GM13976 (cell line): ENCODE data around the gene RALGDS.

Experiments used
- DNase-seq: peaks from one replicate; pipeline ENCODE4 v3.0.0; 2012; ENCODE audit warnings: low spot score
- in situ Hi-C: fragments of 300-500 bp; cut with MboI; formaldehyde crosslinking; loops from one replicate; pipeline ENCODE4 v1.12.0; 2022; ENCODE audit warnings: low sequenced_read_pairs, mixed read lengths, inconsistent platforms; ENCODE audit not compliant: unreplicated experiment
- TF ChIP-seq, protein P1 (sequence below): IDR thresholded peaks from 2 replicates; pipeline ENCODE4 v1.5.1; 2012; ENCODE audit warnings: borderline replicate concordance, mild to moderate bottlenecking; ENCODE audit not compliant: insufficient read depth; ENCODE audit errors: extremely low read depth, missing control alignments, control extremely low read depth

The RALGDS gene

DNA sequence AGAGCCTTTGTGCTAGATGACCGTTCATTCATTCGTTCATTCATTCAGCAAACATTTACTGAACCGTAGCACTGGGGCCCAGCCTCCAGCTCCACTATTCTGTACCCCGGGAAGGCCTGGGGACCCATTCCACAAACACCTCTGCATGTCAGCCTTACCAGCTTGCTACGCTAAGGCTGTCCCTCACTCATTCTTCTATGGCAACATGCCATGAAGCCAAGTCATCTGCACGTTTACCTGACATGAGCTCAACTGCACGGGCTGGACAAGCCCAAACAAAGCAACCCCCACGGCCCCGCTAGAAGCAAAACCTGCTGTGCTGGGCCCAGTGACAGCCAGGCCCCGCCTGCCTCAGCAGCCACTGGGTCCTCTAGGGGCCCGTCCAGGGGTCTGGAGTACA is 53.2 kb downstream of the RALGDS start:
- in situ Hi-C loops: no loop called here
- no peak for DNase-seq
- TF ChIP-seq, protein P1, sequence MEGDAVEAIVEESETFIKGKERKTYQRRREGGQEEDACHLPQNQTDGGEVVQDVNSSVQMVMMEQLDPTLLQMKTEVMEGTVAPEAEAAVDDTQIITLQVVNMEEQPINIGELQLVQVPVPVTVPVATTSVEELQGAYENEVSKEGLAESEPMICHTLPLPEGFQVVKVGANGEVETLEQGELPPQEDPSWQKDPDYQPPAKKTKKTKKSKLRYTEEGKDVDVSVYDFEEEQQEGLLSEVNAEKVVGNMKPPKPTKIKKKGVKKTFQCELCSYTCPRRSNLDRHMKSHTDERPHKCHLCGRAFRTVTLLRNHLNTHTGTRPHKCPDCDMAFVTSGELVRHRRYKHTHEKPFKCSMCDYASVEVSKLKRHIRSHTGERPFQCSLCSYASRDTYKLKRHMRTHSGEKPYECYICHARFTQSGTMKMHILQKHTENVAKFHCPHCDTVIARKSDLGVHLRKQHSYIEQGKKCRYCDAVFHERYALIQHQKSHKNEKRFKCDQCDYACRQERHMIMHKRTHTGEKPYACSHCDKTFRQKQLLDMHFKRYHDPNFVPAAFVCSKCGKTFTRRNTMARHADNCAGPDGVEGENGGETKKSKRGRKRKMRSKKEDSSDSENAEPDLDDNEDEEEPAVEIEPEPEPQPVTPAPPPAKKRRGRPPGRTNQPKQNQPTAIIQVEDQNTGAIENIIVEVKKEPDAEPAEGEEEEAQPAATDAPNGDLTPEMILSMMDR: no peak

DNA sequence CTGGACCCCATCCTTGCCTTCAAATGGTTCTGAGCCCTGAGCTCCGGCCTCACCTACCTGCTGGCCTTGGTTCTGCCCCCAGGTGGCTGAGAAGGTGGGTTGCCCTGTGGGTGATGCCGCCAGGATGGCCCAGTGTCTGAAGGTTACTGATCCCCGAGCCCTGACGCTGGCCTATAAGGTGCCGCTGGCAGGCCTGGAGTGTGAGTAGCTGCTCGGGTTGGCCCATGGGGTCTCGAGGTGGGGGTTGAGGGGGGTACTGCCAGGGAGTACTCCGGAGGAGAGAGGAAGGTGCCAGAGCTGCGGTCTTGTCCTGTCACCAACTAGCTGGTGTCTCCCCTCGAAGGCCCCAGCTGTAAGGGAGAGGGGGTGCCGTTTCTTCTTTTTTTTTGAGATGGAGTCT is 54.0 kb downstream of the RALGDS start:
- in situ Hi-C loops: no loop called here
- TF ChIP-seq, protein P1: no peak

DNA sequence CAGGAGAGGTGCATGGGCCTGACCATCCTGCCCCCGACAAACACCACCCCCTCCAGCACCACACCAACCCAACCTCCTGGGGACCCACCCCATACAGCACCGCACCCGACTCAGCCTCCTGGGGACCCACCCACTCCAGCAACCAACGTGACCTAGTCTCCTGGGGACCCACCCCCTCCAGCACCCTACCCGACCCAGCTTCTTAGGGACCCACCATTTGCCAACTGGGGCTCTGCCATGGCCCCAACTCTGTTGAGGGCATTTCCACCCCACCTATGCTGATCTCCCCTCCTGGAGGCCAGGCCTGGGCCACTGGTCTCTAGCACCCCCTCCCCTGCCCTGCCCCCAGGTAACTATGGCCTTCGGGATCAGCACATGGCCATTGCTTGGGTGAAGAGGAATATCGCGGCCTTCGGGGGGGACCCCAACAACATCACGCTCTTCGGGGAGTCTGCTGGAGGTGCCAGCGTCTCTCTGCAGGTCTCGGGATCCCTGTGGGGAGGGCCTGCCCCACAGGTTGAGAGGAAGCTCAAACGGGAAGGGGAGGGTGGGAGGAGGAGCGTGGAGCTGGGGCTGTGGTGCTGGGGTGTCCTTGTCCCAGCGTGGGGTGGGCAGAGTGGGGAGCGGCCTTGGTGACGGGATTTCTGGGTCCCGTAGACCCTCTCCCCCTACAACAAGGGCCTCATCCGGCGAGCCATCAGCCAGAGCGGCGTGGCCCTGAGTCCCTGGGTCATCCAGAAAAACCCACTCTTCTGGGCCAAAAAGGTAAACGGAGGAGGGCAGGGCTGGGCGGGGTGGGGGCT is 54.7 kb downstream of the RALGDS start:
- in situ Hi-C loops: no loop called here
- DNase-seq: no peak
- TF ChIP-seq, protein P1: no peak

More for the DNA sequence above, 54.0 kb downstream of the RALGDS start:
- no peak for DNase-seq

DNA sequence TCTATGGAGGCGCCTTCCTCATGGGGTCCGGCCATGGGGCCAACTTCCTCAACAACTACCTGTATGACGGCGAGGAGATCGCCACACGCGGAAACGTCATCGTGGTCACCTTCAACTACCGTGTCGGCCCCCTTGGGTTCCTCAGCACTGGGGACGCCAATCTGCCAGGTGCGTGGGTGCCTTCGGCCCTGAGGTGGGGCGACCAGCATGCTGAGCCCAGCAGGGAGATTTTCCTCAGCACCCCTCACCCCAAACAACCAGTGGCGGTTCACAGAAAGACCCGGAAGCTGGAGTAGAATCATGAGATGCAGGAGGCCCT is 56.0 kb downstream of the RALGDS start:
- TF ChIP-seq, protein P1: no peak
- in situ Hi-C loops: no loop called here
- DNase-seq: no peak

DNA sequence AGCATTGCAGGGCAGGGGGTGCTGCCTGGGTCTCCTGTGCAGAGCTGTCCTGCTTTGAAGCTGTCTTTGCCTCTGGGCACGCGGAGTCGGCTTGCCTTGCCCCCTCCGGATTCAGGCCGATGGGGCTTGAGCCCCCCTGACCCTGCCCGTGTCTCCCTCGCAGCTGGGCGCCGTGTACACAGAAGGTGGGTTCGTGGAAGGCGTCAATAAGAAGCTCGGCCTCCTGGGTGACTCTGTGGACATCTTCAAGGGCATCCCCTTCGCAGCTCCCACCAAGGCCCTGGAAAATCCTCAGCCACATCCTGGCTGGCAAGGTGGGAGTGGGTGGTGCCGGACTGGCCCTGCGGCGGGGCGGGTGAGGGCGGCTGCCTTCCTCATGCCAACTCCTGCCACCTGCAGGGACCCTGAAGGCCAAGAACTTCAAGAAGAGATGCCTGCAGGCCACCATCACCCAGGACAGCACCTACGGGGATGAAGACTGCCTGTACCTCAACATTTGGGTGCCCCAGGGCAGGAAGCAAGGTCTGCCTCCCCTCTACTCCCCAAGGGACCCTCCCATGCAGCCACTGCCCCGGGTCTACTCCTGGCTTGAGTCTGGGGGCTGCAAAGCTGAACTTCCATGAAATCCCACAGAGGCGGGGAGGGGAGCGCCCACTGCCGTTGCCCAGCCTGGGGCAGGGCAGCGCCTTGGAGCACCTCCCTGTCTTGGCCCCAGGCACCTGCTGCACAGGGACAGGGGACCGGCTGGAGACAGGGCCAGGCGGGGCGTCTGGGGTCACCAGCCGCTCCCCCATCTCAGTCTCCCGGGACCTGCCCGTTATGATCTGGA is 56.6 kb downstream of the RALGDS start:
- DNase-seq: no peak
- TF ChIP-seq, protein P1: no peak
- in situ Hi-C loops: no loop called here

DNA sequence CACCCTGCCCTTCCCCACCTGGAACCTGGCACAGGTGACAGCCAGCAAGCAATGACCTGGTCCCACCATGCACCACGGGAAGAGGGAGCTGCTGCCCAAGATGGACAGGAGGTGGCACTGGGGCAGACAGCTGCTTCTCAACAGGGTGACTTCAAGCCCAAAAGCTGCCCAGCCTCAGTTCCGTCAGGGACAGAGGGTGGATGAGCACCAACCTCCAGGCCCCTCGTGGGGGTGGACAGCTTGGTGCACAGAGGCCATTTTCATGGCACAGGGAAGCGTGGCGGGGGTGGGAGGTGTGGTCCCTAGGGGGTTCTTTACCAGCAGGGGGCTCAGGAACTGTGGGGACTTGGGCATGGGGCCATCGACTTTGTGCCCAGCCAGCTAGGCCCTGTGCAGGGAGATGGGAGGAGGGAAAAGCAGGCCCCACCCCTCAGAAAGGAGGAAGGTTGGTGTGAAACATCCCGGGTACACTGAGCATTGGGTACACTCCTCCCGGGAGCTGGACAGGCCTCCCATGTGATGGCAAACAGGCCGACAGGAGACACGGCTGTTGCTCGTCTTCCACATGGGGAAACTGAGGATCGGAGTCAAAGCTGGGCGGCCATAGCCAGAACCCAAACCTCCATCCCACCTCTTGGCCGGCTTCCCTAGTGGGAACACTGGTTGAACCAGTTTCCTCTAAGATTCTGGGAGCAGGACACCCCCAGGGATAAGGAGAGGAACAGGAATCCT is 57.4 kb downstream of the RALGDS start:
- DNase-seq: no peak
- in situ Hi-C loops: no loop called here
- TF ChIP-seq, protein P1: no peak
